NOMO-1 treated with DMSO at 0.1 percent for 48 hours (cell line): ENCODE data around the gene RAB27A.

Source experiments
- DNase-seq: peaks from one replicate; lab custom pipeline; 2025; ENCODE audit not compliant: unreplicated experiment; lab: John Stamatoyannopoulos, UW

Gene RAB27A

DNA sequence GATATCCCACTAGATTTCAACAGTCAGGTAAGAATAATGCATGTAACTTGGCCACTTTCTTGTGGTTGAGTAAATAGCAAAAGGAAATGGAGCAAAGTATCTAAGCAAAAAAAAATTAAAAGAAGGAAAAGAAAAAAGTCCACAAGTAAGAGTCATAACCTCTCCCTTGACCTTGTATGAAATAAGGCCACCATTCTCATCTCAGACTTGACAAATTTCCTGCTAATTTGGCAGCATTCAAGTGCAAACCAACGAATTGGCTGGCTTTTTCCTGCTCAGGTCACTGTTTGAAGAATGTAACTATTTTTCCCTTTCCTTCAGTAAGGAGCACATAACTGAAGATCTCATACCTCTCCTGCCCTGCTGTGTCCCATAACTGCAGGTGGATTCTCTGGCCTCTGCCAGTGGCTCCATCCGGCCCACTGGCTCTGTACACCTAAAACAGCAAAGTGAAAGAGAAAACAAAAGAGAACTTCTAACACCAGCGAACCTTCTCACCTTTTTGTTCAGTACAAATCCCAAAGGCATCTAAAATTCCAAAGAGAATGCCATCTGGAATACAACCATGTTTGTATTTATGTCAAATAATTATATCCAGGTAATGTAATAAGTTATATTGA, 59.5 kb downstream of the RAB27A start:
- DNase-seq = no peak

DNA sequence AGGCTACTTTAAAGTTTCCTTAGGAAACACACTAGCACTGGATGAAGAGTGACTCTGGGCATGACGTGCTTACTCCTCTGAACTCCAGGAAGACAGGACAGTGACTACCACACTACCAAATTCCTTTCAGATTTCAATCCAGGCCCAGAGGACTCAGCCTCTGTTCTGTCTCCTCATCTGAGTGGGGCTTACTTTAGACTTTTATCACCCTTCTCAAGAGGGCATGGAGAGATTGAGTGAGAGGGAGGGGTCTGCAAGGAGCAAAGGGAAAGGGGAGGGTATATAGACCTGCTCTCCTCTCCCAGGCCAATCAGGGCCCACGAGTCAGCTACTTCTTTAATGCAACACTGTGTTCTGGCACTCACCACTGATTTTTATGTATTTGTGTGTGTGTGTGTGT, 63.5 kb downstream of the RAB27A start:
- DNase-seq = no peak

DNA sequence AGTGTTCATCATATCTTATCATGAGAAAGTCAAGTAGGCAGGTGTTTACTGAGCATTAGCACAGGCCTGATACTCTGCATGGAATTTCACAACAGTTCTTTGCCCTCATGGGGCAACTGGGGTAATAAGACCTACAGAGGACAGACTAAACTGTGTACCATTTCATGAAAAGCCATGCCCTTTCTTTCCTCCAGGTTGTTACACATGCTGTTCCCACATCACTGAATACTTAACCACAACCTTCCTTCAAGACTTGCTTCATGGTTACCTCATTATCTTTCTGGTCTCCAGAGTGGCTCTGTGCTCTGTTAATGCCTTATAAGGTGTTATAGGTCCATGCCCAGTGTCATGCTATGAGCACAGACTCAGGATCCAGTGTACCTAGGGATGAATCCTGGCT, 64.7 kb downstream of the RAB27A start:
- DNase-seq = peak; percentile 77

DNA sequence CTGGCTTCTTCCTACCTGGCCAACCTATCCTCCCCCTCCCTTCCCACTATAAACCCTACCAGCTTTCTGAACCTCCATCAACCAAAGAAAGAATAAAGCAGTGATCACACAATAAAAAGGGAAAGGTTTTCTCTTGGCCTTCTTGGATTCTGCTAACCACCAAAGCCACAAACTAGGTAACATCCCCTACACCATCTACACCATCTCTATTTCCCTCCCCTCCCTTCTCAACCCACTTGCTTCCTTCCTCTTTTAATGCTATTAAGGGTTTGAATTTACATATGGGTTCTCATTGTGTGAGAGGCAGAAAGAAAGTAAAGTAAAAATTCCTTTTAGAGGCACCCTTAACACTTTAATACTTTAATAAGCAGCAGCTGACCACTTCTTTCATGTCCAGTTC, 67.0 kb downstream of the RAB27A start:
- DNase-seq = peak; percentile 89

DNA sequence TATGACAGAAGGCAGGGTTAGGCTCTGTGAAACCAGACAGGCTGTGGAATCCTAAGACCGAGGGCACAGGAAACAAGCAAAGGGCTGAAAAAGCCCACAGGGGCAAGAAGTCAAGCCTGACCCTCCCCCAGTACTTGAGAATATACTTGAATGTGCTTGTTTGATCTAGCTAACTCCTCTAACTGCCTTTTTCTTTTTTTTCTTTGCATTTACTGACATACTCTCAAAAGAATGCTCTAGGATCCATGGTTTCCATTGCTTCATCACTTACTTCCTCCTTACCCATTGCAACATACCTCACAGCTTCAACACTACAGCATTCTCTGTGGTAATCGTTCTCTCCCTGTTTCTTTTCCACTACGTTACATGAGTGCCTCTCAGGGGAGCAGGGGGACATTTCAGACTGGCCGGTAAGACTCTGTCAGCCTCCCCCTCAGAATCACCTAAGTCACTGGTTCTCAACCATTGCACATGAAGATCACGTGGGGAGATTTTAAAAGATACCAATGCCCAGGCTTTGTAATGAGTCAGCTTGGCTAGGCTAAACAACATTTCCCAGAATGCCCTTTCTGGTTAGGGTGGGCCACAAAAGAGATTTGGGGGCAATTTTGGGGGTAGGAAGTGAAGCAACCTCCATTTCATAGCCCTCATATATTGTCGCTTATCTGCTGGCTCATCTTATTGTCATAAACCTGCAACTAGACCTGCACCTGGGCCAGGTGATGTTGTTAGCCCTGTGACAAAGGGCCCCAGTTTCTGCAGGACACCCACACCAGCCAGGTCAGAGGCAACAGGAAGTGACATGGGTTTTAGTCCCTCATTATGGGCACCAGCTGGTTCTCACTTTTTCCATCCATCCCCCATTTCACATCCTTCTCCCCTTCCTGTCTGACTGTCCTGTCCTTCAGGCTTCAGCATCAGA, 68.3 kb downstream of the RAB27A start:
- DNase-seq = peak; percentile 99

DNA sequence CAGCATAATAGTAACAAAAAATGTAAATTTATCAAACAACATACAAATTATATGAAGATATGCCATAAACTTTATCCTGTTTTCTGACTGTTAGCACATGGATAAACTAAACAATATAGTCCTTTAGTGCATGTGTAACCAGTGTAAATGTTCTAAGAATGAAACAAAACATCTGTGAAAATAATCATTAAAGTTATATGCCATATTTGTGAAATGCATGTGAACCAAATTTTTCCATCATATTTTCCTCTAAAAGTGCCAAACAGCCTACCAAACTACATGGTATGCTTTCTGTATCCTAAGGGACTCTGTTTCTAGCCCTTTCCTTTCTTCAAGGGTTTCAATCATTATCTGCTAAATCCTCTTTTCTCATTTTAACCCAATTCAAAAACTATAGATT, 69.0 kb downstream of the RAB27A start:
- no peak for DNase-seq

DNA sequence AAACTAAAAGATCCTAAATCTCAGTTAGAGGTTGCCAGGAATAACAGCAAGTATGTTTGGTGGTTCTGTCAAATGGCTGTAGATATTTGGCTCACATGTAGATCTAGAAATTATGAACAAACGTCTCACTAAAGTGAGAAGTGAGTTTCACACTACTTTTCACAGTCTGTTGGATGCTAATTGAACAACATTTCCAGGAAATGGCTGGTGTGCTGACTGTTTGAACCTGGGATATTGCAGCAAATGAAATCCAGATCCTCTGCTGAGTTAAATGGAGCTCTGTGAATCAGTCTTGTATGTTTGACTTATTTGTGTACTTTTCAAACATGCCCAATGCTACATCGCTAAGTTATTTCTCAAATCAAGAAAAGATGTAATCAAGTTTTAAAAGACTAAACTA, 71.6 kb downstream of the RAB27A start:
- peak; percentile 12 for DNase-seq

DNA sequence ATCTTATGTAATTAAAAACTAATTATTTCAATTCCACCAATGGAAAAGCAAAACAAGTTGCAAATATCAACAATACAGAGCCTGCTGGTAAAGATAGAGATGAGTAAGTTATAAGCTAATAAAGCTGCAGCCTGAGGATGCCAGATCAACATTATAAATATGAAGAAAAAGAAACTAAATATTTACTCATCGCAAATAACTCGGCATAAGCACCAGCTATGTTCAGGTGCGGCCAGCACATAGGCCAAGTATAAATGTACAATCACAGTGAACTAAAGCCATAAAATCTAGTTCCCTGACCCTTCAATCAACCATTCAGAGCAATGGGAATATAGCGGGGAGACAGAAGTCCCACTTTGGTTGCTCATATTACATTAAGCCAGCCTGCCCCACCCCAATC, 85.1 kb downstream of the RAB27A start:
- no peak for DNase-seq

DNA sequence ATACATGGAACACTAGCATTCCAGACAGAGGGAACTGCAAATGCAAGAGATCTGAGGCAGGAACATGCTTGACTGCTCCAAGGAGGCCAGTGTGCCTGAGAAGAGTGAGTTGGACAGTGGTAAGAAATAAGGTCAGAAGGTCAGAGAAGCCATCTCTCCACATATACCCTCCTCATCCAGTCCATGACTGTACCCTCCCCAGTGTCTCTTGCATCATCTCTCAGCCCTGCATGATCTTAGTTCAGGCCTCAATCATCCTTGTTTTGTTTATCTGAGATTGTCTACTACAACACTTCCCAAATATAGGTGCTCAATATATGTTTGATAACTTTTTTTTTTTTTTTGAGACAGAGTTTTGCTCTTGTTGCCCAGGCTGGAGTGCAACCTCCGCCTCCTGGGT, 87.4 kb downstream of the RAB27A start:
- DNase-seq = no peak

DNA sequence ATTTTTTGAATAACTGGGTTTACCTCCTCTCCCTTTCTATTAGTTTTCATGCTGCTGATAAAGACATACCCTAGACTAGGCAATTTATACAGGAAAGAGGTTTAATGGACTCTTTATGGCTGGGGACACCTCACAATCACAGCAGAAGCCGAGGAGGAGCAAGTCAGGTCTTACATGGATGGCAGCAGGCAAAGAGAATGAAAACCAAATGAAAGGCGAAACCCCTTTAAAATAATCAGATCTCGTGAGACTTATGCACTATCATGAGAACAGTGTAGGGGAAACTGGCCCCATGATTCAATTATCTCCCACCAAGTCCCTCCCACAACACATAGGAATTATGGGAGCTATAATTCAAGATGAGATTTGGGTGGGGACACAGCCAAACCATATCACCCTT, 90.9 kb downstream of the RAB27A start:
- DNase-seq = no peak

DNA sequence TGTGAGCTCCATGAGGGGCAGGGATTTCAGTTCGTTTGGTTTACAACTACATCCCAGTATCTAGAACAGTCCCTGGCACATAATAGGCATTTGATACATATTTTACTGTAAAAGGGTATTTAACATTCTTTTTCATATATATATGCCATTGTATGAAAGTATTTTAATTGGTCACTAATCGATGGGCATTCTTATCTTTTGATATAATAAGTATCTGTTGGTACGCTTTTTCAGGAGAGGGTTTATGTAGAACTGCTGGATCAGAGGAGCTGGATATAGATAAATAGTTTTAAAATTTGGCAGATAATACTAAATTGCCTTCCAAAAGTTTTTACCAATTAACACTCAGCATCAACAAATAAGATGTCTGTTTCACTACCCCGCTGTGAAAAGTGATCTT, 91.9 kb downstream of the RAB27A start:
- DNase-seq = no peak

DNA sequence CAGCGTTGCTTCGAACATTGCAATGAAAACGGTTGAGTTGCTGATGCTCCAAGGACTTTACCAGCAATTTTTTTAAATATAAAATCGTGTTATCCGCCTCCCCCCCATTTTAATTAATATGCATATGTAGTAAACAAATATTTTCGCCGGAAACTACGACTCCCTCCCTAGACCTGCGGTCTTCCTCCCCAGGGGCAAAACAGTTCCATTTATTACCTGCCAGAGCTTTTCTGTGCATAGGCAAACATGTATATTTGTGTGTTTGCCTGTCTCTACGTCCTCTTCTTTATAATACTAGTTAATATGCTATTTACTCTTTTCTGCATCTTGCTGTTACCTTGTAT, 92.3 kb downstream of the RAB27A start:
- DNase-seq = no peak

DNA sequence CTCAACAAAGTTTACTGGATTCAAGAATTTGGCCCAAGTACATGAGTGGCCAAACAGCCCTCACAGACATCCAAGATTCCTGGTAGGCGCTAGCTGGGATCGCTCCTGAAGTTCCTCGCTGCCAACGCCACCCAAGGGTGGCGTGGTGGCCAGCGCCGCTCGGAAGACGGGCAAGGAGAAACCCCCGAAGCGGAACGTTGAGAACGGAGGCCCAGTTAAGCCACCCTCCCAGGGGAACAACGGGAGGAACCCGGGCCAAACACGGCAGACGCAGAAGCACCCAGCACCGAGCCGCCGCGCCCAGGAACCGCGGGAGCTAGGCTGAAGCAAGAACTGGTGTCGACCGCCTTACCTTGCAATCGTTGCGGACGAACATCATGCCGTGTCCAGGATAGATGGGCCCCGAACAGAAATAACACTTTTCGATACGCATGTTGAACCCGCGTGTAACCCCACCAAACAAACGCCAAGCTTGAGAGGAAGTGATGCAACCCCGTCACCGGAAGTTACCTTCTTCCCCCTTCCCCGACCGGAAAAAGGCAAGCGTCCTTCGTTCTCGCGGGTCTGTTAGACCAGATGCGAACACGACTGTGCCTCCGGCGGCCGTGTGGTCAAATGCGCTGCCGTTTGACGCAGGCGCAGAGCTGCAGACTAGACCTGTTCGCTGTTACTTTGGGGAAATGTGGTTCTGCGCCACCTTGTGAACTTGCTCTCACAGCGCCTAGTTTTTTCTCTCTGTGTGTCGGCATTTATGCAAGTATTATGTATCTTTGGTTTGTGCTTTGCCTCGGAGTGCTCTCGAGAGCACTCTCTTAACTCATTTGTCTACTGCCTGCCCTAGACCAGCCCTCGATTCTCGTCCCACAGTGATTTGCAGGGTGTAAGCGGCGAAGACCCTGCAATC, 92.9 kb downstream of the RAB27A start, which contains the start of gene RSL24D1:
RSL24D1 (minus strand) TSS at position 484 of the 904 bp plus-strand sequence; CDS start at position 433, 51 bp downstream.
- peak; percentile 98 for DNase-seq

DNA sequence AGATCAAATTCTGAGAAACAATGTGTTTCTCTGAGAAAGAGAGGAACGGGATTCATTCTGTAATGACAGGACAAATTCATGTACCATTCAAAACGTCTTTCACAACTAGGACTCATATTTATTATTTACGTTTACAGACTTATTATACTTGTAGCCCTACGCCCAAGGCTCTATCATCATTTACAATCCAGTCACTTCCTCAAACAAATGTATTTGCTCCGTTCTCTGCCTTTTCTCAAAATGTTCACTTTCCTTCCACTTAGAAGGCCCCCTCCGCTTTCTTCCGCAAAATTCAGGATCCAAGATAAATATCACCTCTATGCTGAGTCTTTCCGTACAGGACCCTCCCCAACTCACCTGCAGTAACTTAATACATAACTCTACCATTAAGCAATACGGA, 93.6 kb downstream of the RAB27A start:
- DNase-seq = peak; percentile 60

DNA sequence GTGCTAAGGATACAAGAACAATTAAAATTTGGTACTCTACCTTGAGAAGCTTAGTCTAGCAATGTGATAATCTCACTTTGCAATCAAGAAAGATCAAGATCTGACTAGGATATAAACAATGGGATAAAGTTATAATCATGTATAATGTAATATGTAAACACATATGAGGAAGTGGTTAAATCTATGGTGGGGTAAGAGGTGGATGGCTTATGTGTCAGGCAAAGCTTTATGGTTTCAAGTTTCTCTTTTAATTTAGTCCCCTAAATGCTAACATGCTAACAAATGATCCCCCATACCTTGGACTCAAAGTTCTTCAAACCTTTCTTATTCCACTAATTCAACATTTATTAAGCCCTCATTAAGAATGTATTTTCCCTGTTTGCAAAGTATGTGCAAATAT, 95.4 kb downstream of the RAB27A start:
- peak; percentile 49 for DNase-seq

DNA sequence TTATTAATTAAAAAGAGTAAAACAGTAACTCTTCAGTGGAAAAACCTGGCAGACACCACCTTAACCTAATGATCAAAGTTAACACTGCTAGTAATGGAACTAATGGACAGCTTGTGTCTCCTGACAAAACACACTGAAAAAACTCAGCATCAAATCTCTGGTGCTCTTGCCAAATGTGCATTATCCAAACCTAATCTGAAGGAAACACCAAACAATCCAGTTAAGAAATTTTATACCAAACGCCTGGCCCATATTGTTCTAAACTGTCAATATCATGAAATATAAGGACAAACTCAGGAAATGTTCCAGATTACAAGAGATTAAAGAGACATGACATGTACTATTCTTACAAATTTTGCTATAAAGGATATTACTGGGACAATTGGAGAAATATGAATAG, 103.3 kb downstream of the RAB27A start:
- no peak for DNase-seq

DNA sequence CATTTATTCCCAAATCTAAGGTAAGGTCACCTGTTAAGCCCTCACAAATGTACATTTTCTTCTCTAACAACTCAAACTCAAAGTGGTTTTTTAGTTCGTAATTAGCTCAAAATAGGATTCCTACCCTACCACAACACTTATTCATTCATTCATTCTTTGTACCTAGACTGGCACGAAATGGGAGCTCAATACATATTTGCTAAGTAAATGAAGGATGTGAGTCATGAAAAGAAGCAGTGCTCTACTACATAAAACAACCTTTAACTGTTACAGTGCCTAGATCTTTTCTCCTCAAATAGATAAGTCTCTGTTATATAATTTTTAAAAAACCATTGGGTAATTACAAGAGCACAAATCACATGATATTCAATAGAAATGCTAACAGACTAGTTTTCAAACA, 105.9 kb downstream of the RAB27A start:
- DNase-seq = no peak

DNA sequence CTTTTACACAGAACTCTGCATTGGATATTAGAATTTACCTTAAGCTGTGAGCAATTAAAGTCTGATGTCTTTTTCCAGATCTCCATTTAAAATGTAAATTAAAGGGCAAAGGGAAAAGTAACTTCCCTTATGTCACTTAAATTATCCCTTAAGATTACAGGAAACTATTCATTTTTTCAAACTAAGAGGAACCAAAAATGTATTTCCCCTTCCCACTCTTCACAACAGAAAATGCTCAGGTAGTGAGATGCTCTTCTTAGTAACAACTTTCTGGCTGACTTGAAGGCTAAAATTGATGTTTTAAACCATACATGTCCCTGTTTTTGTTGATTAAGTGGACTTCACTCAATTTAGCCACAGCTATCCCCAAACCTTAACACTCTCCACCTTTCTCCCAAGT, 110.5 kb downstream of the RAB27A start:
- no peak for DNase-seq

DNA sequence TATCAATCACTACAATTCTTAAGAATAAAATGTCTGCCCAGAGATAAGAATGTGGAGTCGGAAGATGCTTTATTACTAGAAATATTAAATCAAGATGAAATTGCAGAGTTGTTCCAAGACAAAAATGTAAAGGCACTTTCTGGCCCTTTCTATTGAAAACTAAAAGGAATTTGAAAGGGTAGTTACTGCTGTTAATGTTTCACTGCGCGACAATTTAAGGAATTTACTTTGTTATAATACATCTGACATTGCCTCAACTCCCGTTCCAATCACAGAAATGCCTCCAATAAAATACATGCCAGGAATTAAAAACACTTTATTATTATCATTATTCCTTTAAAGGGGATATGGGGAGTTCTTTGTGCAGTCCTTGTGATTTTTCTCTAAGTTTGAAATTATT, 119.3 kb downstream of the RAB27A start:
- no peak for DNase-seq

DNA sequence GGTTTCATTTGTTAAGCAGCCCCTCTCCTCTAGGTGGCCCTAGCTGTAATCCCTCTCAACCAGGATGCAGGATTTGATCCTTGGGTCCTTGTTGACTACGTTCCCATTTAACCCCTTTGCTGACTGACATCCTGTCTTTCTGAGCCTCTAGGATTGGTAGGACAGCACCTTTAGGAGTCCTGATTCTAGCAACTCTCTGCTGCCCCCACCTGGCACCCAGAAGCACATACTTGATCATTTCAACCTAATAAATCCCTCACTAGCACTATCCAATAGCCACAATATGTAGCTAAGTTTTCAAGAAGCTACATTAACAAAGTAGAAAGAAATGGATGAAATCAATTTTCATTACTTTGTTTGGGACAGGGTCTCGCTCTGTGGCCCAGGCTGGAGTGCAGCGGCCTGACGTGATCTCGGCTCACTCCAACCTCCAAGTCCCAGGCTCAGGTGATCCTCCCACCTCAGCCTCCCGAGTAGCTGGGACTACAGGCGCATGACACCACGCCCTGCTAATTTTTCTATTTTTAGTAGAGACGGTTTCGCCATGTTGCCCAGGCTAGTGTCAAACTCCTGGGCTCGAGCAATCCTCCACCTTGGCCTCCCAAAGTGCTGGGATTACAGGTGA, 121.2 kb downstream of the RAB27A start:
- DNase-seq = peak; percentile 60

DNA sequence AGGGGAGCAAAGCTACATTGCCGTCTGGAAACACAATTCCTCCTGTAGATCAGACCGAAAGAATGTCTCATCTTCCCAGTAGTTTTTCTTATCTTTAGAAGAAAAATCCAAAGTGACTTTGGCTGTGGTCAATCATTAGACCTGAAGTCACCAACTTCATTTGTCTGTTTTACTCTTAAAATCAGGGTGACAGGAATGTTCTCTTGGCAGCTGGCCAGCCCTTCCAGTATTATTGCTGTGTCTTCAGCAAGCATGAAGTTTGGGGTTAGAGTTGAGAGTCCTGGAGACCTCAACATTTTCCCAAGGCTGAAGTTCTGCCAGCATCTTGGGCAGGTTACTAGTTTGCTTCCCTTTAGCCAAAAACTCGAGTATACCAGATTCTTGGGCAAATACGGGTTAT, 125.3 kb downstream of the RAB27A start:
- no peak for DNase-seq
